ENCODE data around the gene CAMK1D.

CAMK1D gene

DNA sequence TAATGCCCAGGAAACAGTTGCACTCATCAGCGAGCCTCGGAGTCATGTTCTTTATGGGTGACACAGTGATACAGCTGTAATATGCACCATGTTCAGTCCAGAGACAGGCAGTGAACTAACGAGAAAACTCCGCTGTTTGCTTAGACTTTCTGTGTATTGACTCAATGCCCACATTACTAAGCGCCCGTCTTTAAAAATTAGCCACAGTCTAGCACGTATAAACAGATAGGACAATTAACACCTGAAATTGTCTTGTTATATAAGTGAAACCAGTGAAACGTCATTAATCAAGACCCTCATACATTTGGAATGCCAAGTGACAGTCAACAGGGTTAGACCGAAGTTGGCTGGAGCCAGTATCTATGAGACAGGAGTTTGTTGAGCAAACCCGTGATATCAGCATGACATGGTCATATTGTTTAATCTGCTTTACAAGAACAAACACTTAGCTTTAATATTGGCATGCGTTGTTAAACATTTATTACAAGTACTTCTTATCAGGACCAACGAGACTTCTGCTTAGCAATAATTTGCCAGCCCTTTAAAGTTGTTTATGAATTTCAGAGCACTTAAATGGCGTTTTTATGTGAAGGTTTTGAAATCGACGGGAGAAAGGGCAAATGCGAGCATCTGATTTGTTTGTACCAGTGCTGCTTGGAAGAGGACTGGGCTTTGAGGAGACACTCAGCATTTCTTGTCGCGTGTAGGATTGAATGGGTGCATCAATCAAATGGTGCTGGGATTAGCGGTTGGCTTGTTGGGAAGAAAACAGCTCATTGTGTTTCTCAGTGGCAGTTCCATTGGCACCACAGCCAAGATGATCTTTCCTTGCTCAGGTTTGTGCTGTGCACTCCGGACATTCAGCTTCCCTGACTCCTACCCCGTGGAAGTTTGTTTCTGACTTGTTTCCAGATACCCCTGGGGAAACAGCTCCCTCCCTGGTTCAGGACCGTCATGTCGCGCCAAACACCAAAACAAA is 56.3 kb downstream of the CAMK1D start (continued):
- TF ChIP-seq, protein P1, sequence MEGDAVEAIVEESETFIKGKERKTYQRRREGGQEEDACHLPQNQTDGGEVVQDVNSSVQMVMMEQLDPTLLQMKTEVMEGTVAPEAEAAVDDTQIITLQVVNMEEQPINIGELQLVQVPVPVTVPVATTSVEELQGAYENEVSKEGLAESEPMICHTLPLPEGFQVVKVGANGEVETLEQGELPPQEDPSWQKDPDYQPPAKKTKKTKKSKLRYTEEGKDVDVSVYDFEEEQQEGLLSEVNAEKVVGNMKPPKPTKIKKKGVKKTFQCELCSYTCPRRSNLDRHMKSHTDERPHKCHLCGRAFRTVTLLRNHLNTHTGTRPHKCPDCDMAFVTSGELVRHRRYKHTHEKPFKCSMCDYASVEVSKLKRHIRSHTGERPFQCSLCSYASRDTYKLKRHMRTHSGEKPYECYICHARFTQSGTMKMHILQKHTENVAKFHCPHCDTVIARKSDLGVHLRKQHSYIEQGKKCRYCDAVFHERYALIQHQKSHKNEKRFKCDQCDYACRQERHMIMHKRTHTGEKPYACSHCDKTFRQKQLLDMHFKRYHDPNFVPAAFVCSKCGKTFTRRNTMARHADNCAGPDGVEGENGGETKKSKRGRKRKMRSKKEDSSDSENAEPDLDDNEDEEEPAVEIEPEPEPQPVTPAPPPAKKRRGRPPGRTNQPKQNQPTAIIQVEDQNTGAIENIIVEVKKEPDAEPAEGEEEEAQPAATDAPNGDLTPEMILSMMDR (tag by site-specific recombination; IDR thresholded peaks at IDR 0.05): no peak
- TF ChIP-seq ZNF571 (tag by site-specific recombination; IDR thresholded peaks at IDR 0.05) (no peak), KLF7 (tag by site-specific recombination; IDR thresholded peaks at IDR 0.05; ENCODE audit: borderline replicate concordance) (0 out of 2 replicates have a peak, but pooled peaks have one; percentile 38), ZBTB21 (tag by site-specific recombination; IDR thresholded peaks at IDR 0.05) (peak; percentile 48), ZNF623 (tag by site-specific recombination; IDR thresholded peaks at IDR 0.05) (no peak), ZNF157 (tag by site-specific recombination; IDR thresholded peaks at IDR 0.05) (no peak), ZSCAN16 (tag by site-specific recombination; IDR thresholded peaks at IDR 0.05) (no peak), ZNF529 (tag by site-specific recombination; IDR thresholded peaks at IDR 0.05; ENCODE audit: insufficient replicate concordance) (no peak), ZNF211 (tag by site-specific recombination; IDR thresholded peaks at IDR 0.05; ENCODE audit: low read depth) (no peak), ZNF791 (tag by site-specific recombination; IDR thresholded peaks at IDR 0.05) (no peak), HOXA7 (CRISPR knock-in tag; IDR thresholded peaks at IDR 0.05; ENCODE audit: borderline replicate concordance) (no peak), ZFP41 (tag by site-specific recombination; IDR thresholded peaks at IDR 0.05; ENCODE audit: borderline replicate concordance) (no peak), ZNF776 (tag by site-specific recombination; IDR thresholded peaks at IDR 0.05; ENCODE audit: borderline replicate concordance) (no peak), ZNF596 (tag by site-specific recombination; IDR thresholded peaks at IDR 0.05) (no peak), KLF16 (tag by site-specific recombination; IDR thresholded peaks at IDR 0.05) (0 out of 2 replicates have a peak, but pooled peaks have one; percentile 3)
- TF ChIP-seq, protein P2, sequence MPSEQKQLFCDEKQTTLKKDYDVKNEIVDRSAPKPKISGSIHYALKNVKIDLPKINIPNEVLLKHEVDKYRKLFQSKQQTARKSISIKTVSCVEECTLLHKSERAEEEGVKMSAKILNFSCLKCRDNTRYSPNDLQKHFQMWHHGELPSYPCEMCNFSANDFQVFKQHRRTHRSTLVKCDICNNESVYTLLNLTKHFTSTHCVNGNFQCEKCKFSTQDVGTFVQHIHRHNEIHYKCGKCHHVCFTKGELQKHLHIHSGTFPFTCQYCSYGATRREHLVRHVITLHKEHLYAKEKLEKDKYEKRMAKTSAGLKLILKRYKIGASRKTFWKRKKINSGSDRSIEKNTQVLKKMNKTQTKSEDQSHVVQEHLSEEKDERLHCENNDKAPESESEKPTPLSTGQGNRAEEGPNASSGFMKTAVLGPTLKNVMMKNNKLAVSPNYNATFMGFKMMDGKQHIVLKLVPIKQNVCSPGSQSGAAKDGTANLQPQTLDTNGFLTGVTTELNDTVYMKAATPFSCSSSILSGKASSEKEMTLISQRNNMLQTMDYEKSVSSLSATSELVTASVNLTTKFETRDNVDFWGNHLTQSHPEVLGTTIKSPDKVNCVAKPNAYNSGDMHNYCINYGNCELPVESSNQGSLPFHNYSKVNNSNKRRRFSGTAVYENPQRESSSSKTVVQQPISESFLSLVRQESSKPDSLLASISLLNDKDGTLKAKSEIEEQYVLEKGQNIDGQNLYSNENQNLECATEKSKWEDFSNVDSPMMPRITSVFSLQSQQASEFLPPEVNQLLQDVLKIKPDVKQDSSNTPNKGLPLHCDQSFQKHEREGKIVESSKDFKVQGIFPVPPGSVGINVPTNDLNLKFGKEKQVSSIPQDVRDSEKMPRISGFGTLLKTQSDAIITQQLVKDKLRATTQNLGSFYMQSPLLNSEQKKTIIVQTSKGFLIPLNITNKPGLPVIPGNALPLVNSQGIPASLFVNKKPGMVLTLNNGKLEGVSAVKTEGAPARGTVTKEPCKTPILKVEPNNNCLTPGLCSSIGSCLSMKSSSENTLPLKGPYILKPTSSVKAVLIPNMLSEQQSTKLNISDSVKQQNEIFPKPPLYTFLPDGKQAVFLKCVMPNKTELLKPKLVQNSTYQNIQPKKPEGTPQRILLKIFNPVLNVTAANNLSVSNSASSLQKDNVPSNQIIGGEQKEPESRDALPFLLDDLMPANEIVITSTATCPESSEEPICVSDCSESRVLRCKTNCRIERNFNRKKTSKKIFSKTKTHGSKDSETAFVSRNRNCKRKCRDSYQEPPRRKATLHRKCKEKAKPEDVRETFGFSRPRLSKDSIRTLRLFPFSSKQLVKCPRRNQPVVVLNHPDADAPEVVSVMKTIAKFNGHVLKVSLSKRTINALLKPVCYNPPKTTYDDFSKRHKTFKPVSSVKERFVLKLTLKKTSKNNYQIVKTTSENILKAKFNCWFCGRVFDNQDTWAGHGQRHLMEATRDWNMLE (tag by site-specific recombination; conservative IDR thresholded peaks at IDR 0.05; ENCODE audit: low read depth): no peak; the same call in 1 of the 2 replicates
- TF ChIP-seq, protein P3, sequence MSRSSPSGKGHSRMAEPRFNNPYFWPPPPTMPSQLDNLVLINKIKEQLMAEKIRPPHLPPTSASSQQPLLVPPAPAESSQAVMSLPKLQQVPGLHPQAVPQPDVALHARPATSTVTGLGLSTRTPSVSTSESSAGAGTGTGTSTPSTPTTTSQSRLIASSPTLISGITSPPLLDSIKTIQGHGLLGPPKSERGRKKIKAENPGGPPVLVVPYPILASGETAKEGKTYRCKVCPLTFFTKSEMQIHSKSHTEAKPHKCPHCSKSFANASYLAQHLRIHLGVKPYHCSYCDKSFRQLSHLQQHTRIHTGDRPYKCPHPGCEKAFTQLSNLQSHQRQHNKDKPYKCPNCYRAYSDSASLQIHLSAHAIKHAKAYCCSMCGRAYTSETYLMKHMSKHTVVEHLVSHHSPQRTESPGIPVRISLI (tag by site-specific recombination; IDR thresholded peaks at IDR 0.05): peak; percentile 82; the same call in 1 of the 2 replicates
- TF ChIP-seq, protein P4, sequence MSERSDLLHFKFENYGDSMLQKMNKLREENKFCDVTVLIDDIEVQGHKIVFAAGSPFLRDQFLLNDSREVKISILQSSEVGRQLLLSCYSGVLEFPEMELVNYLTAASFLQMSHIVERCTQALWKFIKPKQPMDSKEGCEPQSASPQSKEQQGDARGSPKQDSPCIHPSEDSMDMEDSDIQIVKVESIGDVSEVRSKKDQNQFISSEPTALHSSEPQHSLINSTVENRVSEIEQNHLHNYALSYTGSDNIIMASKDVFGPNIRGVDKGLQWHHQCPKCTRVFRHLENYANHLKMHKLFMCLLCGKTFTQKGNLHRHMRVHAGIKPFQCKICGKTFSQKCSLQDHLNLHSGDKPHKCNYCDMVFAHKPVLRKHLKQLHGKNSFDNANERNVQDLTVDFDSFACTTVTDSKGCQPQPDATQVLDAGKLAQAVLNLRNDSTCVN (tag by site-specific recombination; optimal IDR thresholded peaks at IDR 0.05): no peak
- TF ChIP-seq, protein P5, sequence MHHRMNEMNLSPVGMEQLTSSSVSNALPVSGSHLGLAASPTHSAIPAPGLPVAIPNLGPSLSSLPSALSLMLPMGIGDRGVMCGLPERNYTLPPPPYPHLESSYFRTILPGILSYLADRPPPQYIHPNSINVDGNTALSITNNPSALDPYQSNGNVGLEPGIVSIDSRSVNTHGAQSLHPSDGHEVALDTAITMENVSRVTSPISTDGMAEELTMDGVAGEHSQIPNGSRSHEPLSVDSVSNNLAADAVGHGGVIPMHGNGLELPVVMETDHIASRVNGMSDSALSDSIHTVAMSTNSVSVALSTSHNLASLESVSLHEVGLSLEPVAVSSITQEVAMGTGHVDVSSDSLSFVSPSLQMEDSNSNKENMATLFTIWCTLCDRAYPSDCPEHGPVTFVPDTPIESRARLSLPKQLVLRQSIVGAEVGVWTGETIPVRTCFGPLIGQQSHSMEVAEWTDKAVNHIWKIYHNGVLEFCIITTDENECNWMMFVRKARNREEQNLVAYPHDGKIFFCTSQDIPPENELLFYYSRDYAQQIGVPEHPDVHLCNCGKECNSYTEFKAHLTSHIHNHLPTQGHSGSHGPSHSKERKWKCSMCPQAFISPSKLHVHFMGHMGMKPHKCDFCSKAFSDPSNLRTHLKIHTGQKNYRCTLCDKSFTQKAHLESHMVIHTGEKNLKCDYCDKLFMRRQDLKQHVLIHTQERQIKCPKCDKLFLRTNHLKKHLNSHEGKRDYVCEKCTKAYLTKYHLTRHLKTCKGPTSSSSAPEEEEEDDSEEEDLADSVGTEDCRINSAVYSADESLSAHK (tag by site-specific recombination; IDR thresholded peaks at IDR 0.05): peak; percentile 82
- TF ChIP-seq, protein P6, sequence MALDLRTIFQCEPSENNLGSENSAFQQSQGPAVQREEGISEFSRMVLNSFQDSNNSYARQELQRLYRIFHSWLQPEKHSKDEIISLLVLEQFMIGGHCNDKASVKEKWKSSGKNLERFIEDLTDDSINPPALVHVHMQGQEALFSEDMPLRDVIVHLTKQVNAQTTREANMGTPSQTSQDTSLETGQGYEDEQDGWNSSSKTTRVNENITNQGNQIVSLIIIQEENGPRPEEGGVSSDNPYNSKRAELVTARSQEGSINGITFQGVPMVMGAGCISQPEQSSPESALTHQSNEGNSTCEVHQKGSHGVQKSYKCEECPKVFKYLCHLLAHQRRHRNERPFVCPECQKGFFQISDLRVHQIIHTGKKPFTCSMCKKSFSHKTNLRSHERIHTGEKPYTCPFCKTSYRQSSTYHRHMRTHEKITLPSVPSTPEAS (tag by site-specific recombination; IDR thresholded peaks at IDR 0.05): no peak
- TF ChIP-seq, protein P7, sequence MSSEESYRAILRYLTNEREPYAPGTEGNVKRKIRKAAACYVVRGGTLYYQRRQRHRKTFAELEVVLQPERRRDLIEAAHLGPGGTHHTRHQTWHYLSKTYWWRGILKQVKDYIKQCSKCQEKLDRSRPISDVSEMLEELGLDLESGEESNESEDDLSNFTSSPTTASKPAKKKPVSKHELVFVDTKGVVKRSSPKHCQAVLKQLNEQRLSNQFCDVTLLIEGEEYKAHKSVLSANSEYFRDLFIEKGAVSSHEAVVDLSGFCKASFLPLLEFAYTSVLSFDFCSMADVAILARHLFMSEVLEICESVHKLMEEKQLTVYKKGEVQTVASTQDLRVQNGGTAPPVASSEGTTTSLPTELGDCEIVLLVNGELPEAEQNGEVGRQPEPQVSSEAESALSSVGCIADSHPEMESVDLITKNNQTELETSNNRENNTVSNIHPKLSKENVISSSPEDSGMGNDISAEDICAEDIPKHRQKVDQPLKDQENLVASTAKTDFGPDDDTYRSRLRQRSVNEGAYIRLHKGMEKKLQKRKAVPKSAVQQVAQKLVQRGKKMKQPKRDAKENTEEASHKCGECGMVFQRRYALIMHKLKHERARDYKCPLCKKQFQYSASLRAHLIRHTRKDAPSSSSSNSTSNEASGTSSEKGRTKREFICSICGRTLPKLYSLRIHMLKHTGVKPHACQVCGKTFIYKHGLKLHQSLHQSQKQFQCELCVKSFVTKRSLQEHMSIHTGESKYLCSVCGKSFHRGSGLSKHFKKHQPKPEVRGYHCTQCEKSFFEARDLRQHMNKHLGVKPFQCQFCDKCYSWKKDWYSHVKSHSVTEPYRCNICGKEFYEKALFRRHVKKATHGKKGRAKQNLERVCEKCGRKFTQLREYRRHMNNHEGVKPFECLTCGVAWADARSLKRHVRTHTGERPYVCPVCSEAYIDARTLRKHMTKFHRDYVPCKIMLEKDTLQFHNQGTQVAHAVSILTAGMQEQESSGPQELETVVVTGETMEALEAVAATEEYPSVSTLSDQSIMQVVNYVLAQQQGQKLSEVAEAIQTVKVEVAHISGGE (tag by site-specific recombination; conservative IDR thresholded peaks at IDR 0.05; ENCODE audit: low read depth): no peak

All from HEK293 (cell line).